Spleen (tissue), 7 donors: ENCODE data around the gene KIAA1549.

Experiments used
- CTCF ChIP-seq, 11 experiments: fragments of 200-600 bp in 7 of 11; fragments of 450-650 bp in 4 of 11; sonication (generic) in 4 of 11; IDR thresholded peaks in 8 of 11; conservative IDR thresholded peaks in 3 of 11; 1 replicate in 7 of 11; 2 replicates in 4 of 11; pipeline versions ENCODE4 v1.4.0 to v1.8.0; 2016 to 2021; ENCODE audit warnings: antibody characterized with exemption in 11 of 11, inconsistent platforms in 4 of 11, mild to moderate bottlenecking in 1 of 11
- POLR2A ChIP-seq, 3 donors: fragments of 450-650 bp; IDR thresholded peaks; one replicate each; pipeline ENCODE4 v1.5.1; 2017; ENCODE audit warnings: antibody characterized with exemption in 3 of 3, mild to moderate bottlenecking in 1 of 3
- POLR2AphosphoS5 ChIP-seq, 3 donors: sonication (generic); formaldehyde crosslinking; IDR thresholded peaks; one replicate each; pipeline ENCODE4 v1.5.1; 2017; ENCODE audit warnings: antibody characterized with exemption in 3 of 3
- donor health status: DM: no; HTN: no; CAD: no; lungs with moderate emphysema.
- donor health status: DM: no; HTN: no; CAD: no.
- donor health status: DM: no; HTN: no; CAD: no.

GRCh38 chr7:138987686-138988085 is 6.5 kb upstream of the KIAA1549 start:
- TF ChIP-seq POLR2A (IDR thresholded peaks at IDR 0.05), result no peak
- no peak for TF ChIP-seq POLR2AphosphoS5 (IDR thresholded peaks at IDR 0.05)
- no peak for TF ChIP-seq CTCF (IDR thresholded peaks at IDR 0.05 in 8 of 11, conservative IDR thresholded peaks at IDR 0.05 in 3 of 11)
